ENCODE measurements around the gene SFSWAP. TPM values are rescaled to one million over a fixed set of nuclear protein-coding genes. Genes with fewer than 3 reads are reported as not detected.
"Not testable (repeated sequence)": the region's sequence is repeated elsewhere in the genome, so short reads cannot be mapped to it uniquely, and the experiment has no call there.

SFSWAP gene
- total and polyA plus RNA-seq, 2 experiments from 2014 or later, result 16.3 to 17.6 TPM

GRCh38 chr12:131701705-131702572 is 9.0 kb upstream of the SFSWAP start:
- H3K4me3 ChIP-seq, result no peak overlapping the region
- no peaks in the 10 kb centered on the region for H3K9me2 ChIP-seq (ENCODE audit: insufficient read depth)
- no peak overlapping the region for H2AFZ ChIP-seq
- H3K9me3 ChIP-seq (ENCODE audit: low read depth), result no peaks in the 10 kb centered on the region
- WGBS, 2 experiments (ENCODE audit: low coverage in 1 of 2, low lambda C conversion rate in 2 of 2, missing lambda C conversion rate in 2 of 2), result 71 to 76% methylated on average over 9 to 12 of the region's 14 CpGs
- H4K20me1 ChIP-seq (ENCODE audit: insufficient read depth), result no peaks in the 10 kb centered on the region
- H3K27ac ChIP-seq, result no peak overlapping the region
- DNase-seq, result no peak
- no peak overlapping the region for H3K9ac ChIP-seq
- H3K4me2 ChIP-seq (ENCODE audit: unreplicated experiment), result no peak overlapping the region
- no peaks in the 10 kb centered on the region for H3K36me3 ChIP-seq (ENCODE audit: low read depth)
- no peaks in the 10 kb centered on the region for H3K79me2 ChIP-seq (ENCODE audit: insufficient read depth)
- no peaks in the 10 kb centered on the region for H3K27me3 ChIP-seq (replicated peaks; ENCODE audit: insufficient read depth)
- H3K4me1 ChIP-seq (ENCODE audit: insufficient read depth), result peaks cover 7% of the 10 kb centered on the region; the same call in 1 of the 2 replicates
- TF ChIP-seq EZH2phosphoT487 (IDR thresholded peaks at IDR 0.05; ENCODE audit: insufficient read depth, low read depth) (no peak), EZH2 (IDR thresholded peaks at IDR 0.05; ENCODE audit: insufficient read depth, poor library complexity, severe bottlenecking) (no peak)
- no peaks in the 10 kb centered on the region for H3F3A ChIP-seq (ENCODE audit: insufficient read depth)
- in situ Hi-C loops (cut with MboI), result no loop called here

GRCh38 chr12:131702573-131702877 is 8.4 kb upstream of the SFSWAP start:
- in situ Hi-C loops (cut with MboI), result no loop called here
- Histone ChIP-seq H3K9me3 (ENCODE audit: low read depth) (no peaks in the 10 kb centered on the region), H4K20me1 (ENCODE audit: insufficient read depth) (no peaks in the 10 kb centered on the region), H3K27ac (no peak overlapping the region), H3K4me1 (ENCODE audit: insufficient read depth) (peaks cover 7% of the 10 kb centered on the region; the same call in 1 of the 2 replicates), H3K4me2 (ENCODE audit: unreplicated experiment) (no peak overlapping the region), H3K9me2 (ENCODE audit: insufficient read depth) (no peaks in the 10 kb centered on the region), H3F3A (ENCODE audit: insufficient read depth) (no peaks in the 10 kb centered on the region), H3K79me2 (ENCODE audit: insufficient read depth) (no peaks in the 10 kb centered on the region), H3K27me3 (replicated peaks; ENCODE audit: insufficient read depth) (no peaks in the 10 kb centered on the region), H3K9ac (no peak overlapping the region), H2AFZ (no peak overlapping the region), H3K36me3 (ENCODE audit: low read depth) (no peaks in the 10 kb centered on the region), H3K4me3 (no peak overlapping the region)
- DNase-seq, result no peak
- no peak for TF ChIP-seq EZH2 (IDR thresholded peaks at IDR 0.05; ENCODE audit: insufficient read depth, poor library complexity, severe bottlenecking)
- WGBS, 2 experiments (ENCODE audit: low coverage in 1 of 2, low lambda C conversion rate in 2 of 2, missing lambda C conversion rate in 2 of 2), result 66 to 74% methylated on average over 3 of the region's 3 CpGs

- no peaks in the 10 kb centered on the region for H3K9me3 ChIP-seq (ENCODE audit: low read depth)
- H3K9me2 ChIP-seq (ENCODE audit: insufficient read depth), result no peaks in the 10 kb centered on the region
- no peak overlapping the region for H2AFZ ChIP-seq
- TF ChIP-seq EZH2 (IDR thresholded peaks at IDR 0.05; ENCODE audit: insufficient read depth, poor library complexity, severe bottlenecking) (no peak), EZH2phosphoT487 (IDR thresholded peaks at IDR 0.05; ENCODE audit: insufficient read depth, low read depth) (no peak)
- H4K20me1 ChIP-seq (ENCODE audit: insufficient read depth), result no peaks in the 10 kb centered on the region
- no peaks in the 10 kb centered on the region for H3K27me3 ChIP-seq (replicated peaks; ENCODE audit: insufficient read depth)
- no peaks in the 10 kb centered on the region for H3F3A ChIP-seq (ENCODE audit: insufficient read depth)
- H3K79me2 ChIP-seq (ENCODE audit: insufficient read depth), result no peaks in the 10 kb centered on the region
- no peak overlapping the region for H3K4me3 ChIP-seq
- no peak overlapping the region for H3K4me2 ChIP-seq (ENCODE audit: unreplicated experiment)
- H3K4me1 ChIP-seq (ENCODE audit: insufficient read depth), result peaks cover 7% of the 10 kb centered on the region; the same call in 1 of the 2 replicates
- no peak overlapping the region for H3K27ac ChIP-seq
- no peak for DNase-seq
- in situ Hi-C loops (cut with MboI), result no loop called here
- H3K36me3 ChIP-seq (ENCODE audit: low read depth), result no peaks in the 10 kb centered on the region
- no peak overlapping the region for H3K9ac ChIP-seq
Measured at GRCh38 chr12:131703161-131703560, 7.7 kb upstream of the SFSWAP start.

GRCh38 chr12:131704509-131704908 is 6.4 kb upstream of the SFSWAP start:
- TF ChIP-seq EZH2phosphoT487 (IDR thresholded peaks at IDR 0.05; ENCODE audit: insufficient read depth, low read depth), result no peak
- no peak for TF ChIP-seq EZH2 (IDR thresholded peaks at IDR 0.05; ENCODE audit: insufficient read depth, poor library complexity, severe bottlenecking)

GRCh38 chr12:131706709-131707108 is 4.2 kb upstream of the SFSWAP start:
- H3K4me3 ChIP-seq; H3K36me3 ChIP-seq (ENCODE audit: low read depth); H3K9me2 ChIP-seq (ENCODE audit: insufficient read depth); H4K20me1 ChIP-seq (ENCODE audit: insufficient read depth); H2AFZ ChIP-seq; H3K4me1 ChIP-seq (ENCODE audit: insufficient read depth); H3K9ac ChIP-seq; H3K27me3 ChIP-seq (replicated peaks; ENCODE audit: insufficient read depth); DNase-seq; H3K27ac ChIP-seq; in situ Hi-C loops (cut with MboI); H3K9me3 ChIP-seq (ENCODE audit: low read depth); H3F3A ChIP-seq (ENCODE audit: insufficient read depth); H3K79me2 ChIP-seq (ENCODE audit: insufficient read depth); H3K4me2 ChIP-seq (ENCODE audit: unreplicated experiment): not testable (repeated sequence)
- WGBS, 2 experiments (ENCODE audit: low coverage in 1 of 2, low lambda C conversion rate in 2 of 2, missing lambda C conversion rate in 2 of 2), result 66 to 67% methylated on average over 4 of the region's 4 CpGs

More at GRCh38 chr12:131704509-131704908, 6.4 kb upstream of the SFSWAP start:
- H3K27me3 ChIP-seq (replicated peaks; ENCODE audit: insufficient read depth), result no peaks in the 10 kb centered on the region
- 63 to 68% methylated on average over 2 of the region's 2 CpGs for WGBS, 2 experiments (ENCODE audit: low coverage in 1 of 2, low lambda C conversion rate in 2 of 2, missing lambda C conversion rate in 2 of 2)
- in situ Hi-C loops (cut with MboI), result no loop called here
- H3K27ac ChIP-seq, result no peak overlapping the region
- H3K36me3 ChIP-seq (ENCODE audit: low read depth), result no peaks in the 10 kb centered on the region
- H3K4me2 ChIP-seq (ENCODE audit: unreplicated experiment), result no peak overlapping the region
- no peaks in the 10 kb centered on the region for H4K20me1 ChIP-seq (ENCODE audit: insufficient read depth)
- no peak for DNase-seq
- peaks cover 3% of the 10 kb centered on the region; the same call in 1 of the 2 replicates for H3K4me1 ChIP-seq (ENCODE audit: insufficient read depth)
- H3K9me3 ChIP-seq (ENCODE audit: low read depth), result no peaks in the 10 kb centered on the region
- no peaks in the 10 kb centered on the region for H3K79me2 ChIP-seq (ENCODE audit: insufficient read depth)
- H3F3A ChIP-seq (ENCODE audit: insufficient read depth), result no peaks in the 10 kb centered on the region
- H3K9ac ChIP-seq, result no peak overlapping the region
- H3K9me2 ChIP-seq (ENCODE audit: insufficient read depth), result no peaks in the 10 kb centered on the region
- no peak overlapping the region for H3K4me3 ChIP-seq
- no peak overlapping the region for H2AFZ ChIP-seq

Data from GM23248 (cell line).